GM04504 (cell line): Measurements from ENCODE around the gene TSPAN2.

ENCODE experiments used
- DNase-seq: peaks from one replicate; pipeline ENCODE4 v3.0.0-alpha.2; 2012; ENCODE audit warnings: low read depth

The TSPAN2 gene

GRCh38 chr1:115089420-115090185 is at the start of gene TSPAN2:
TSPAN2 (minus strand) TSS chr1:115089503; CDS start chr1:115089432, 71 bp downstream.
- no peak for DNase-seq

- peak; percentile 84 for DNase-seq
Observed at GRCh38 chr1:115138973-115139372, 49.7 kb upstream of the TSPAN2 start.

- no peak for DNase-seq
Observed at GRCh38 chr1:115138271-115138670, 49.0 kb upstream of the TSPAN2 start.

- no peak for DNase-seq
Observed at GRCh38 chr1:115137191-115137590, 47.9 kb upstream of the TSPAN2 start.

GRCh38 chr1:115136706-115137105 is 47.4 kb upstream of the TSPAN2 start:
- DNase-seq = no peak

GRCh38 chr1:115136106-115136505 is 46.8 kb upstream of the TSPAN2 start:
- no peak for DNase-seq

GRCh38 chr1:115135681-115136080 is 46.4 kb upstream of the TSPAN2 start:
- no peak for DNase-seq

DNA sequence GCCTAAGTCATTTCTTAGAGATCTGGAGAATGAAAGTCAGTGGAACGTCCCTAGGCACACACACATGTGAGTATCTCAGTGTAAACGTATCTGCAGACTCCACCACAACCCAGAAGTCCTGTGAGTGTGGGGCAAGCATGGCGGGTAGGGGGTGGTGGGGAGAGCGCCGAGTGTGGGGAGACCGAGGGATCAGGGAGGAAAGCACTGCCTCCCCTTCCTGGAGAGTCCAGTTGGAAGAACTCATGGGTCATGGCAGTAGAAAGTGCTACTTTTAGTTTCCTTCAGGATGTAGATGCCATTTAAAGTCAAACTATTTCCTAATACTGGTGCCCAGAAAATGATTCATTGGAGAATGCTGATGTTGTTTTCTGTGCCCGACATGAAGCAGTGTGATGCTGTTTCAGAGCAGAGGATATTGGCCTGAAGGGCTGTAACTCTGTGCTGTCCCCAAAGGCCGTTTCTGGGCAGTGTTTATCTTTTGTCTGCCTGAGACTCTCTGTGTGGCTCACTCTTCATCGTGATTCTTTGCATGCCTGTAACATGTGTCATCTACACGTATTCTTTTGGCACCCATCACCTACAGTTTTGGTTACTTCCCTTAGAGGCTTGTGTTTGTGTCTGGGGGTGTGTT is 45.7 kb upstream of the TSPAN2 start:
- peak; percentile 64 for DNase-seq

GRCh38 chr1:115134231-115134630 is 44.9 kb upstream of the TSPAN2 start:
- no peak for DNase-seq

DNA sequence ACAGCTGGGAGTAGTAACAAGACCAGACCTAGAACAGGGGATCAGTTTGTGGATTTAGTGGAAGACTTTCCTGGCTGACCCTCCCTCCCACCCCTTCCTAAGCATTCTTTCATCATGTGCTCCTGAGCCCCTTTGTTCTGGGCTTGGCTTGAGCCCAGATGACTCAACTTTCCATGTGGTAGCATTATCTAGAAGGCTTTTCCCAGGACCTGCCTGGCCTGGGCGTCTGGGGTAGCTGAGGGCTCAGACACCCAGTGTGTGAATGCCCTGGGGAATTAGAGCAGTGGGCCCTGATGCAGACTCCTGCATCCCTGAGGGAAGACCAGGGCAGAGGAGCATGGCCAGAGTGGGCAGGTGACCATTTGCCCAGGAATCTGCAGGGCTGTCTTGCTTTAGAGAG is 44.1 kb upstream of the TSPAN2 start:
- DNase-seq = no peak

DNA sequence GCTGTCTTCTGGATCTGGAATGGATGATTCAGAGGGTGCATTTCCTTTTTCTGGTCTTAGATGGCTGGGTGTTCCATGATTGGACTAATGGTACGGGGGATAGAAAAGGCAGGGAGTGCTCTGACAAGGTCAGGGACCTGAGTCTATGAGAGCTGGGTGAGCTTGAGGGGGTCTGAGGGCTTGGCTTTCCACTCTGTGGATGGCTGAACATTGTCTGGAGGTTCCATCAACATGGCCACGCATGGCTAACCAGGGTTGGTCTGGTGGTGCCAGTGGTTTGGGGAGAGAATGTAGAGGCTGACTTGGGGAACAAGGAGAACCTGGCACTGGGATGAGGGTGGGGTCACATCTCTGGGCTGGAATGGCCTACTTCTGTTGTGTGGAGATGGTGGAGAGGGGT is 41.5 kb upstream of the TSPAN2 start:
- DNase-seq = no peak

DNA sequence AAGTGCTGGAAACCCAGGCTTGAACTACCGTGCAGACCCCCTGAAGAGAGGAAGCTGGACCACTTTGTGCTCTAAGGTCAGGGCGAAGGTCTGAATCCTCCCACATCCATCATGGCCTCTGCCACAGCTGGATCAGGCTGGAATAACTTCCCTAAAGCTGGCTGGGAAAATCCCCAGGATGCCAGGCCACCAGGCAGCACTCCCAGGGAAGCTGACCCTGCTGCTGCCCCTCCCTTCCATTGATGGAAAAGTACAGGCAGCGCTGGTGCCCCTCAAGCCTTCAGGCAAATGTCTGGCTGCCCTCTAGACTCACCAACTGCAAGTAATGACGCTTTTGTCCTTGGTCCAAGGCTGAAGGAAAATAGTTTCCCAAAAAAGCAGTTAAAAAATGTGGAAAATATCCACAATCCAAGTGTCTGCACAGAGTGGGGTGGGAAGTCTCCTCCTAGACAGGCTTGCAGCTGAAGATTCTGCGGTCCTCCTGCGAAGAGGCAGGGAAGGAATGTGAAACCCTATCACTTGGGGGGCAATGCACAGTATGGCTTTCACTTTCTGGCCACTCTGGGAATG is 39.9 kb upstream of the TSPAN2 start:
- DNase-seq = no peak

GRCh38 chr1:115127539-115127938 is 38.2 kb upstream of the TSPAN2 start:
- DNase-seq = no peak

GRCh38 chr1:115126516-115126915 is 37.2 kb upstream of the TSPAN2 start:
- DNase-seq = no peak

- no peak for DNase-seq
Observed at GRCh38 chr1:115123116-115123515, 33.8 kb upstream of the TSPAN2 start.

DNA sequence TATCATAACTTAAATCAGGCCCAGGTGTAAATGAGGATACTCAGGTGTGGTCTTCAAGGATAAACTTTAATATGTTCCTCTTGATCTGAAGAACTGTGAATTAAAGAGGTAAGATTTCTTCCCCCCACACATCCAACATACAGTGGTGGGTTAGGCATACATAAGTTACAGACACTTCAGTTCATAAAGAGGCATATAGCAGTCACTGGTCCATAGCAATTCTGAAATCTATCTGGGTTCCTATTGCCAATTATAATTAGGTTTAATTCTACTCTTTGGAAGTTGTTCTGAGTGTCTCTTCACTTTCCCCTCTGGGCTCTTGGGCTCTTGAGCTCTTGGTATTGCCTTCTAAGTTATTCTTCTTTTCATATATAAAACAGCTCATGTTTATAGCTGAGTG is 32.5 kb upstream of the TSPAN2 start:
- DNase-seq = no peak

GRCh38 chr1:115120296-115120695 is 31.0 kb upstream of the TSPAN2 start:
- no peak for DNase-seq

DNA sequence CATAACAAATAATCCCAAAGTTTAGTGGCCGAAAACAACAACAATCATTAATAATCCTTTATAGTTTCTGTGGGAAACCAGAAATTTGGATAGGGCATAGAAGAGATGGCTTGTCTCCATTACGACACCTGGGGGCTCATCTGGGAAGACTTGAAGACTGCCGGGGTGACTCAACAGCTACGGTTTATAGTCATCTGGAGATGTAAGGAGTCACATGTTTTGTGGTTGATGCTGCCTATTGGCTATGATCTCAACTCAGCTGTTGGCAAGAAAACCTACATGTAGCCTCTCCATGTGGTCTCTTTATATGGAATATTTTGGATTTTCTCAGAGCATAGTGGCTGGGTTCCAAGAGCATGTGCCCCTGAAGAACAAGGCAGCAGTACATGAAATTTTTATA is 29.3 kb upstream of the TSPAN2 start:
- no peak for DNase-seq

- no peak for DNase-seq
Observed at GRCh38 chr1:115118086-115118485, 28.8 kb upstream of the TSPAN2 start.

DNA sequence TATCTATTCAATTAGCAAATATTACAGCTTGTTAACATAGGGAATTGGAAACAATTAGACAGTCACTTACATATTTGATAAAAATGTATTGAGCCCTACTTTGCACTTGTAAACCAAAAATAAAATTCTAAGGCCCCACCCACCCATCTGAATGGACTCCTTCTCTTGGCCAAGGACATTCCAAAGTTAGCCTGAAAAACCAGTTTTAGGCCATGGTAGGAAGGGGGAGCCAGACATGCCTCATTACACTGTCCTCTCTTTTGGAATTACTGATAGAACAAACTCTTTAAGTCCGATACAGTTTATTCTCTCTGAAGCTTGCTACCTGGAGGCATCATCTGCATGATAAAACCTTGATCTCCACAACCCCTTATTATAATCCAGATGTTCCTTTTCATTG is 28.0 kb upstream of the TSPAN2 start:
- DNase-seq = no peak

DNA sequence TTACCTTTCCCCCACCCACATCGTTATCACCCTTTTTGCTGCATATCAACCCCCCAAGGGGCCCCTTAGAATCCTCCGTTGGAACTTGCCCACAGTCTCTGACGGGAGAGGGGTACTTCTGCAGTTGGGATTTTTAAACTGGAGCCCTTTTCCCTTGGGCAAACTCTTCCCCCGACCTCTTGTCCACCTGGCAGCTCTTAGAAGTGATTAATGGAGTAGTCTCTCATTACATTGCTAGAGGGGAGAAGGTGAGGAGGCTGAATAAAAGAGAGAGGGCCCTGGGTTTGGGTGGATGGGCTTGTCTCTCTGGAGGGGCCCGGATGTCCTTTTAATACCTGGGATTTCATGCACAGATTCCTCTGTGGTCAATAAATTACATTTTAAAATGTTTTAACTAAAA is 27.2 kb upstream of the TSPAN2 start:
- no peak for DNase-seq

DNA sequence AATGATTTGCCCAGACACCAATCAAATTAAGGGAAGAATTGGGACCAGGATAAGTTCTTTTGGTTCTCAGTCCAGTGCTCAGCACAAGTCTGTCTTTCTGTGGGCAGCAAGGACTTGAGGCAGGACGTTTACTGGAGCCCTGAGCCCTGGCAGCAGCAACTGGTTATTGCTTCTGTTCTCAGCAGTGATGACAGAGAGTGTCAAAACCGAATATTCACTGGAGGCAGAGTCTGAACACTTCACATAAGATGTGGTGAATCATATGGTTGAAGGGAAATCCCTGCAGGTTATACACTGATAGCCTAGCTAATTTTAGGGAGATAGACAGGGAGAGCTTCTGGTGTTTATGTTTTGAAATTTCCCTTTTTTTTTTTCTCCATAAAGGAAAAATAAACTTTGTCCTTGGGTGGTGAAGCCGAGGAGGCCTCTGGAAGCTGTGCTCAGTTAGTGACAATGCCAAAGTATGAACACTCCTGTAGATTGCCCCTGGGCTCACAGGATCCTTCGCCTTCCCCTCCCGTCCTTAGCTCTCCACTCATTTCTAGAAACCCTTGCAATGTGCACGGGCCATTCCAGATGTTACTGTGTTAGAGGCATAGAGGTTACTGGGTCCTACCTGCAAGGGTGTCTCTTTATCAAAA is 26.3 kb upstream of the TSPAN2 start:
- DNase-seq = no peak

DNA sequence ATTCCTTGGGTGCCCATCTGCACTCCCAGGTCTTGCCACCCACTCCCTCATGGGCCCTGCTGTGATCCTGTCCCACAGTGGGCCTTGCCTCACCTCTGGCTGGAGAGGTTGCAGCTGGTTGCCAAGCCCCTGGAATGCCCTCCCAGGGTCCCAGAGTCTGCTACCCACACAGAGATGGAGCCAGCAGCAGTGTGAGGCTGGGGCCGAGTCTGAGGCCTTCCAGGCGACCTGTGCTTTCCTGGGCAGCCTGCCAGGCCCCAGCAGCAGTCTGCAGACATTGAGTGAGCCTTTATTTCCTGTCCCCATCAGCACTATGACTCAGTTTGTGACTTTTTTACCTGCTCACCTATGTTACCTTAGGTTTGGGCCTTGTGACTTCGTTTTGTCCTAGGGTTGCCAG is 25.0 kb upstream of the TSPAN2 start:
- DNase-seq = no peak
